ENCODE measurements around the gene RPN2. TPM values are rescaled to one million over a fixed set of nuclear protein-coding genes. Genes with fewer than 3 reads are reported as not detected.

Gene RPN2
- total and polyA plus RNA-seq, 9 of the 15 experiments (the other 6 are each of a cell fraction or from before 2014, with no cell fraction given) = 168 to 548 (median 325) TPM

GRCh38 chr20:37178839-37179682, at the start of gene RPN2, which contains the start of gene MROH8 (continued):
- TF ChIP-seq ZNF778 (CRISPR knock-in tag; IDR thresholded peaks at IDR 0.05) = no peak
- no peak for TF ChIP-seq CGGBP1 (CRISPR knock-in tag; IDR thresholded peaks at IDR 0.05)
- no peak for TF ChIP-seq DIDO1 (tag; IDR thresholded peaks at IDR 0.05; ENCODE audit: low read depth)
- TF ChIP-seq ZKSCAN1 (IDR thresholded peaks at IDR 0.05; ENCODE audit: low read depth, low read length) = 0 out of 2 replicates have a peak, but pooled peaks have one; percentile 25
- no peak for TF ChIP-seq ZNF830 (CRISPR knock-in tag; IDR thresholded peaks at IDR 0.05)
- no peak for TF ChIP-seq TSHZ1 (CRISPR knock-in tag; IDR thresholded peaks at IDR 0.05)
- no peak for TF ChIP-seq CTCFL (IDR thresholded peaks at IDR 0.05; ENCODE audit: borderline replicate concordance, insufficient read depth, low read depth, low read length, poor library complexity, severe bottlenecking)
- TF ChIP-seq ZNF518B (CRISPR knock-in tag; IDR thresholded peaks at IDR 0.05) = no peak
- TF ChIP-seq HCFC1 (IDR thresholded peaks at IDR 0.05; ENCODE audit: low read depth, low read length) = peak; percentile 55; the same call in 1 of the 2 replicates
- TF ChIP-seq SRSF1 (IDR thresholded peaks at IDR 0.05; ENCODE audit: low read depth, low read length) = no peak
- TF ChIP-seq ZNF384 (IDR thresholded peaks at IDR 0.05; ENCODE audit: low read depth, low read length) = no peak
- TF ChIP-seq USF1 (CRISPR knock-in tag; IDR thresholded peaks at IDR 0.05) = no peak
- no peak for TF ChIP-seq ZNF695 (CRISPR knock-in tag; IDR thresholded peaks at IDR 0.05)
